GM18498 (cell line): ENCODE results near the gene POLR3A.

ENCODE experiments used
- ATAC-seq: cut with Tn5 transposase; IDR thresholded peaks from one replicate; pipeline ENCODE4 v1.9.1; 2021; ENCODE audit warnings: mild to moderate bottlenecking, moderate library complexity; ENCODE audit not compliant: unreplicated experiment

The POLR3A gene

GRCh38 chr10:77959887-77960455 lies 69.3 kb downstream of the POLR3A start:
- no peak for ATAC-seq

DNA sequence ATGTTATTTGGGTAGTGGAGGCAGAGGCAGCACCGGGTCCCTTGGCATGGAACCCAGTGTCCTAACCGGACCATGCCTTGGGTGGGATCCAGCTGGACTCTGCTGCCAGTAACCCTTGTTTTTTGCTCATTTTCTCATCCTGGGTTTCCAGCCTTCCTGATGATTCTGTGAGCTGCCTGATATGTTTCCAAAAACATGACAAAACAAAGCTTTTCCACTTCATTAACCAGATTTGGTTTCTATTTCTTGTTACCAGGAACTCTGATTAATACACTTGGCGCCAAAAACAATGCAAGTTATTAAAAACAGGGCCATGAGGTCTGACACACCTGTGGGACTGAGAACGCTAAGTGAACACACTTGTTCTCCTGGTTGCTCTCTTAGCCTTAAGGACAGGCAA lies 69.9 kb downstream of the POLR3A start:
- ATAC-seq = no peak

DNA sequence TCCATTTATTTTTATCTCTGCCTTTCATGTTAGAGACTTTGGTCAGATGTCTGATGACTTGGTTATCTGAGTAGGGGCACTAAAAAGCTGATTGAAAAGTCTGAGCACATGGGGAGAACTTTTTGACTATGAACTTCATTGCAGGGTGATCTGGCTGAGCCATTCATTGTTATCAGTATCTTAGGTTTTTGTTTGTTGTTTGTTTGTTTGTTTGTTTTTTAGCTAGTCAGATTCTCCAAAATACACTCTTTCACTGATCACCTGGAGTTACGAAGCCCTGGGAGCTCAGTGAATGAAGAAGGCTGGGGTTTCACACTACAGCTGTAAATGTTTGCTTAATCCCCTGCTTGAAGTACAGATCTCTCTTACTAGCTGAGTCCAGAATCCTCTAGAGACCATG lies 74.2 kb downstream of the POLR3A start:
- ATAC-seq = no peak

DNA sequence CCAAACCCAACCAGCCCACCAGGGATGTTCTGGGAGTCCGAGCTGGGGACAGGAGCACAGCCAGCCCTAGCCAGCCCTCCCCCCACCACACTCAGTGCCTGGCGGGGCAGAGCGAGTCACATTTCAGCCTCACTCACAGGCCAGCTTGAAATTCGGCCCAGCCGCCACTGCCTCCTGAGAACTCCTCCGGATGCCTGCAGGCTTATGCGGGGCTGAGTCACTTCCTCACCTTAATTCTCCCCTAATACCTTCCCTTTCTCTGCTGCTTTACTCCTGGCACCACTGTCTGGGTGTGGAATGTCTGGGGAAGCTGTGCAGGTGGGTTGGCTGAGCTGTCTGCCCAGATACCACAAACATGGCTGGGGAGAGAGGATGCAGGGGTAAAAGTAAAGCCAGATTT lies 80.1 kb downstream of the POLR3A start:
- ATAC-seq = no peak

GRCh38 chr10:77946084-77946483 lies 83.2 kb downstream of the POLR3A start:
- ATAC-seq = no peak

GRCh38 chr10:77944519-77944918 lies 84.8 kb downstream of the POLR3A start:
- no peak for ATAC-seq

DNA sequence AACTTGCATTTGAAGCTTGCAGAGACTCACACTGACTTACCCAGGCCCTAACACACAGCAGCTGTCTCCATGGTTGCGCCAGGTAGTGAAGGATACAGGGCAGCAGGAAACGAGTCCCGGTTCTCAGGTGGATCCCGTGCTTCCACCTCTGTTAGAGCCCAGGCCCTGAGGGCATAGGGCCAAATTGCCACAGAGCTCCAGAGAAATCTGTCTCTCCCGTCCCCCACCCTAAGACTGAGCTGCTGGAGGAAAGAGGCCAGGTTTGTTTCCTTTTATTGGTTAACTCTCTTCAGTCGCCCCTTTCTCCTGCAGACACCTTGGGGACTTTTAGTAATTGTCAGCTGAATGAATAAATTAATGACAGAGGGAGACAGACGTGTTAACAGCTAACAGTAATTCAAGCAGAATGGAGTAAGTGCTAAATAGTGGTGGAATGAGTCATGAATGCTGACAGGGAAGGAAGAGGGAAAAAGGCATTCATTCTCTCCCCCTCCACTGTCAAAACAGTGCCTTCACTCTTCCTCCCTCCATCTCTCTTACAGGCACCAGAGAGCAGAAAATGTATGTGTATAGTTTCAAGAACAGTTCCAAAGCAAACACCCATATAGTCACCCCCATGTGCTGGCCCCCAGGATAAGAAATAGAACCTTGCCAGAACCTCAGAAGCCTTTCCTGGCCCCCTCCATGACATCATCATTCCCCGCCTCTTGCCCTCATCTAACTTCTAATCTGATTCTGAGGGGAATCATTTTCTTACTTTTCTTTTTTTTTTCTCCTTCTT lies 86.0 kb downstream of the POLR3A start:
- no peak for ATAC-seq

- ATAC-seq = no peak
These were observed 87.5 kb downstream of the POLR3A start for GRCh38 chr10:77941790-77942189.

DNA sequence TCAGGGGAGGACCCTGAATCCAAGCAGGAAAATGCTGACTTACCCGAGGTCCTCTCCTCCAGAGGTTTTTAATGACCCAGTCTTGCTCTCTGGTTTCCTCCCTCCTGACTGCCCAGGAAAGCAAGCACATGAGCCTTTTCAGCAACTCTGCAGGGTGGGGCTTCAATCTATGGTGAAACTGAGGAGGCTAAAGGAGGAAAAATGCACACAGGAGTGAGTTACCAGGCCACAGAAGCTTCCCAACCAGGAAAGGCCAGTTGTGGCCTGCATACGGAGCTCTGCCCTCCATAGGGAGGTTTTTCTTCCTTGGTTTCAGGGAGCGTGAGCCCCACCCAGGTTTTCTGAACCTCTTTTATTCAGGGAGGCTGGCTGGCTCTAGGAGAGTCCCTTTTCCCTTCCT lies 88.7 kb downstream of the POLR3A start:
- ATAC-seq = no peak

DNA sequence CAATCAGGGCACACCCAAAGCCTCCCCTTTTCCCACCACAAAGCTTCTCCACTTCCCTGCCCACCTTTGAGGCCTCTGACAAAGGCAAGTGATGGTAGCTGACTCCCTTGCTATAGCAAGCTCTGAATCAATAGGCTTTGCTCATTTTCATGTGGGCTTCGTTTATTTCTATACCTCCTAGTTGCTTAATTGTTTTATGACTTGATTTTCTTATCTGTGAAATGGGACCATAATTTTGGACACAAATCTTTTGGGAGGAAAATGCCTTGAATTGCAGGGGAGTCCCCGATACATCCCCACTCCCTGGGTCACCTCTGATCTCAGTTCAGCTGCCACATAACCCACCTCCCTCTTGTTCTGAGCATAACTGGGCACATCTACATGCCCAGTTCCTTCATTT lies 89.1 kb downstream of the POLR3A start:
- ATAC-seq = no peak

GRCh38 chr10:77939561-77940001 lies 89.7 kb downstream of the POLR3A start:
- no peak for ATAC-seq

GRCh38 chr10:77936697-77937567 lies 92.4 kb downstream of the POLR3A start:
- ATAC-seq = no peak

GRCh38 chr10:77932016-77932715 lies 97.1 kb downstream of the POLR3A start:
- no peak for ATAC-seq

DNA sequence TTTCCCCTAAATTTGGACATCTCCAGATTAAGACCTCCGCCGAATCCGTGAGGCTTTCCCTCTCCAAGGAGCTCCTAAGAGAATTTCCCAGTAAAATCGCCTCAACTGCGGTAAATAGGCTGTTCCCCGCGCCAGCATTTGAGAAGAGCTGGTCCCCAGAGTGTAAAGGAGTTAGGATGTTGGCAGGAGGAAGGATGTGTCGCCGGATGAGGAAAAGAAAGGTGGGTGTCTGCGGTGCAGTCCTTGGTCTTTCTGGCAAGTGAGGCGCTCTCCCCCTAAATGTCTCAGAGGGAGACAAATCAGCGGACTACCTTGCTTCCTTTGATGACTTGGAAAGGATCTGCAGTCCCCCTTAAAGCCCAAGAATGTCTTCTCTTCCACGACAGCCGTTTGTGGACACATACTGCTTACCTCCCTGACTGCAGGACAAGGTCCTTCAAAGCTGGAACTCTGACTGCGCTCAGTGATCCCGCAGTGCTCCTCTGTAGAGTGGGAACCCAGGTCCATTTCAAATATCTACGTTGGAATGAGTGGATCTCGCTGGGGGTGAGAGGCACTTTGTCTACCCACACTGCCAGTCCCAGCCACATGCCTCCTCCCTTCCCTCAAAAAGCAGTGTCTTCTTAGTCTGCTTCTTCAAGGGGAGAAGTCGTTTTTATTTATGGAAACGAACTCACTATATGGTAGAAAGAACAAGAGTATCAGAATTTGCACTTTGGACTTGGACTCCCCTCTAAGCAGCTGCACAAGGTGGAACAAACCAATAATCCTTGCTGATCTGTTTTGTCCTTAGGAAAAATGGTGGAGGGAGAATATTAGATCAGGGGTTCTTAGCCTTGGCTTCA lies 101.7 kb downstream of the POLR3A start:
- ATAC-seq = no peak

DNA sequence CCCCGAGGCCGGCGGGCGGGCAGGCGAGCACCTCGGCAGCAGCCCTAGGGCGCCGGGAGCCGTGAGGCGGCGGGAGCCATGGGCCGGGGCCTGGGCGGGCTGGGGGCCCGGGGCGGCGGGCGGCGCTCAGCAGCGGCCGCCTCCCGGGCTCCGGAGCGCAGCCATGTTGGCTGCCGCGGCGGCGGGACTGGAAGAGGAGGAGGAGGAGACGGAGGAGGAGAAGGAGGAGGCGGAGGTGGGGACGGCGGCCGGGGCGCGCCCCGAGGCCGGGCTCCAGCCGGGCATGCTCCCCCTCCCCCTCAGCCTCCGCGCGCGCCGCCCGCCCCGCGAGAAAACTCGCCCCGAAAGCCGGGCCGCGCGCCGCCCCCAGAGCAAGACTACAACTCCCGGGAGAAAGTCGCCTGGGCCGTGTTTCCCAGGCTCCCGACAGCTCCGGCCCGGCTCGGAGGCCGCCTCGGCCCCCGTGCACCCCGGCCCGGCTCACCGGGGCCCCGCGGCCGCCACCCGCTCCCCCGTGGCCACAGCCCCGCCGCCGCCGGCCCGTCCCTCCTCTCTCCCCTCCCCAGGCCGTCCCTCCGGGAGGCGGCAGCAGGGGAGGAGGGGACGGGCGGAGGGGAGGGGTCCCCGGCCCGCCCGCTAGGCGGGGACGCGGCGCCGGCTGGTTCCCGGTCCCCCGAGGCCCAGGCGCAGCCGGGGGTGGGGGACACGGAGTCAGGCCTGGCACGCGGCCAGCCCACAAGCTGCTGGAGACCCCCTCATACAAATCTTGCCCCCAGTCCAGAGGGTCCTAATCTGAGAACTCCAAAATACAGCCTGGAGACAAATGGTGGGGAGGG lies 102.5 kb downstream of the POLR3A start, which contains the start of gene DLG5:
TSS of gene DLG5 (minus strand) at position 190 of the 836 bp plus-strand sequence. CDS start 235 bp downstream, outside the sequence.
- peak; percentile 78 for ATAC-seq

- peak; percentile 67 for ATAC-seq
These were observed 103.3 kb downstream of the POLR3A start for GRCh38 chr10:77925795-77926565.

- no peak for ATAC-seq
These were observed 103.9 kb downstream of the POLR3A start for GRCh38 chr10:77925410-77925794.

DNA sequence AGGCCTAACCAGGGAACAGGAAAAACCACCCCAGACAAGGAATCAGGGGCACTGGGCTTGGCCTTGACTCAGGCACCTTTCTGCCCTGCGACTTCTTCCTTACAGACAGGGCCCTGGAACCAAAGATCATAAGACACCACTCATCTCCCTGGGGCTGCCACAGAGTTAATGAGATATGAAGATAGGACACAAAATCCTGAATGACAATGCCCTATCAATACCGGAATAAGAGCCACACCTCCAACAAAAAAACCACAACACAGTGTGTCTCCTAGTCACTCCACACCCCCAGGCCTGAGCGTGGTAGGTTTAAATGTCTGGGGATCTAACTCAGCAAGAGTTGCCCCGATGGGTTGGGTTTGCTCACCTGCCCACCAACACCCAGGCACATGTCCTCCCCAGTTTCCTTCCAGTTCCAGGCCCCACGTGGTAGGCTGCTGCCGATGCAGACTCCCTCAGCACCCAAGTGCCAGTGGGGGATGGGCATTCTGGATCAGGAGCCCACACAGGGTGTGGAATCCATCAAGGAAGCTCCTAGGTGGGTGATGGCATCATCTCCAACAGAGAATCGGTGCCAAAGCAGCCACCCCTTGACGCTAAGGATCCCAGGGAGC lies 106.6 kb downstream of the POLR3A start:
- ATAC-seq = no peak
